Left renal cortex interstitium (tissue), 4 donors: Measurements from ENCODE around the gene VPS37D. TPM values are rescaled to one million over a fixed set of nuclear protein-coding genes. Genes with fewer than 3 reads are reported as not detected.
"Not testable (repeated sequence)": the region's sequence is repeated elsewhere in the genome, so short reads cannot be mapped to it uniquely, and the experiment has no call there.

Experiments used
- DNase-seq, 4 donors: peaks; one replicate each; pipeline ENCODE4 v3.0.0-alpha.2; 2013; ENCODE audit warnings: low read depth in 4 of 4, low spot score in 2 of 4, missing footprints in 1 of 4
- polyA plus RNA-seq, 4 donors: library from polyadenylated mRNA; unstranded; fragments of 120-200 nt; gene quantifications; one replicate each; pipeline ENCODE4 v1.2.1, GENCODE V29; 2013; ENCODE audit not compliant: insufficient read length in 4 of 4

The VPS37D gene
- polyA plus RNA-seq, 4 donors: 12.0 to 22.5 (median 16.2) TPM

- peak in 1 of 4 donors; percentile 51 for DNase-seq
These were observed 36.4 kb downstream of the VPS37D start for GRCh38 chr7:73703757-73704639.

- no peak for DNase-seq
These were observed 37.3 kb downstream of the VPS37D start for GRCh38 chr7:73704640-73705550.

GRCh38 chr7:73705551-73705920, 37.9 kb downstream of the VPS37D start:
- DNase-seq: no peak

GRCh38 chr7:73706126-73707044, 38.8 kb downstream of the VPS37D start:
- DNase-seq: no peak

GRCh38 chr7:73707045-73707631, 39.5 kb downstream of the VPS37D start:
- DNase-seq: no peak

GRCh38 chr7:73708961-73709549, 41.4 kb downstream of the VPS37D start:
- DNase-seq: no peak

- DNase-seq: no peak
These were observed 45.1 kb downstream of the VPS37D start for GRCh38 chr7:73712773-73713172.

GRCh38 chr7:73713319-73713718, 45.7 kb downstream of the VPS37D start:
- not testable (repeated sequence) for DNase-seq

- no peak for DNase-seq
These were observed 48.2 kb downstream of the VPS37D start for GRCh38 chr7:73715648-73716317.

- DNase-seq: no peak
These were observed 48.8 kb downstream of the VPS37D start for GRCh38 chr7:73716318-73716890.

- DNase-seq: no peak
These were observed 49.6 kb downstream of the VPS37D start for GRCh38 chr7:73717025-73717807.

- no peak for DNase-seq
These were observed 50.4 kb downstream of the VPS37D start for GRCh38 chr7:73717991-73718405.

- no peak for DNase-seq
These were observed 50.8 kb downstream of the VPS37D start for GRCh38 chr7:73718438-73718881.

- DNase-seq: no peak
These were observed 51.5 kb downstream of the VPS37D start, which contains the start of gene STX1A for GRCh38 chr7:73718905-73719805. TSS of gene STX1A (minus strand) at chr7:73719669. CDS start at chr7:73719631, 38 bp downstream.

GRCh38 chr7:73719806-73720169, 52.2 kb downstream of the VPS37D start:
- no peak for DNase-seq

- DNase-seq: not testable (repeated sequence)
These were observed 52.8 kb downstream of the VPS37D start for GRCh38 chr7:73720443-73720842.

- no peak for DNase-seq
These were observed 53.8 kb downstream of the VPS37D start for GRCh38 chr7:73721377-73721817.
